HL-60 (cell line): Measurements from ENCODE around the gene TM6SF1.
"Not testable (repeated sequence)": the region's sequence is repeated elsewhere in the genome, so short reads cannot be mapped to it uniquely, and the experiment has no call there.

ENCODE experiments used
- DNase-seq, 2 experiments: peaks; one replicate each; pipeline ENCODE4 v3.0.0-alpha.2; 2010 to 2020; ENCODE audit warnings: low read depth in 1 of 2, low spot score in 1 of 2
- H3K27ac ChIP-seq: fragments of 250-450 bp; sonication (Bioruptor Pico); replicated peaks from 2 replicates; pipeline ENCODE4 v1.5.1; 2020; ENCODE audit warnings: mild to moderate bottlenecking, moderate library complexity
- H3K27me3 ChIP-seq: fragments of 250-450 bp; sonication (Bioruptor Pico); 2 replicates; pipeline ENCODE4 v1.5.1; 2021; ENCODE audit warnings: mild to moderate bottlenecking, moderate library complexity; ENCODE audit not compliant: insufficient read depth, poor library complexity, severe bottlenecking
- H3K4me3 ChIP-seq: replicated peaks from 2 replicates; pipeline ENCODE4 v1.5.1; 2011; ENCODE audit warnings: mild to moderate bottlenecking, control low read depth, low read length; ENCODE audit not compliant: insufficient read depth
- GABPA ChIP-seq: IDR thresholded peaks from 2 replicates; pipeline ENCODE4 v1.6.1; 2012; ENCODE audit warnings: low read depth
- POLR2AphosphoS5 ChIP-seq: IDR thresholded peaks from 2 replicates; pipeline ENCODE4 v1.6.1; 2012; ENCODE audit warnings: low read depth
- SPI1 ChIP-seq: IDR thresholded peaks from 2 replicates; pipeline ENCODE4 v1.6.1; 2012; ENCODE audit warnings: low read depth, mild to moderate bottlenecking, borderline replicate concordance
- TF ChIP-seq, protein P1 (sequence below): IDR thresholded peaks from one replicate; pipeline ENCODE4 v1.5.1; 2011; ENCODE audit warnings: low read length, control low read depth, inconsistent platforms; ENCODE audit not compliant: insufficient read depth
- TF ChIP-seq, protein P2 (sequence below): IDR thresholded peaks from 2 replicates; pipeline ENCODE4 v1.6.1; 2012; ENCODE audit warnings: low read depth; ENCODE audit not compliant: insufficient replicate concordance

TM6SF1 gene

GRCh38 chr15:83068054-83068453, 39.4 kb upstream of the TM6SF1 start:
- no peaks in the 10 kb centered on the region for H3K27me3 ChIP-seq
- H3K4me3 ChIP-seq = no peak overlapping the region
- TF ChIP-seq, protein P1, sequence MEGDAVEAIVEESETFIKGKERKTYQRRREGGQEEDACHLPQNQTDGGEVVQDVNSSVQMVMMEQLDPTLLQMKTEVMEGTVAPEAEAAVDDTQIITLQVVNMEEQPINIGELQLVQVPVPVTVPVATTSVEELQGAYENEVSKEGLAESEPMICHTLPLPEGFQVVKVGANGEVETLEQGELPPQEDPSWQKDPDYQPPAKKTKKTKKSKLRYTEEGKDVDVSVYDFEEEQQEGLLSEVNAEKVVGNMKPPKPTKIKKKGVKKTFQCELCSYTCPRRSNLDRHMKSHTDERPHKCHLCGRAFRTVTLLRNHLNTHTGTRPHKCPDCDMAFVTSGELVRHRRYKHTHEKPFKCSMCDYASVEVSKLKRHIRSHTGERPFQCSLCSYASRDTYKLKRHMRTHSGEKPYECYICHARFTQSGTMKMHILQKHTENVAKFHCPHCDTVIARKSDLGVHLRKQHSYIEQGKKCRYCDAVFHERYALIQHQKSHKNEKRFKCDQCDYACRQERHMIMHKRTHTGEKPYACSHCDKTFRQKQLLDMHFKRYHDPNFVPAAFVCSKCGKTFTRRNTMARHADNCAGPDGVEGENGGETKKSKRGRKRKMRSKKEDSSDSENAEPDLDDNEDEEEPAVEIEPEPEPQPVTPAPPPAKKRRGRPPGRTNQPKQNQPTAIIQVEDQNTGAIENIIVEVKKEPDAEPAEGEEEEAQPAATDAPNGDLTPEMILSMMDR = no peak
- TF ChIP-seq, protein P2, sequence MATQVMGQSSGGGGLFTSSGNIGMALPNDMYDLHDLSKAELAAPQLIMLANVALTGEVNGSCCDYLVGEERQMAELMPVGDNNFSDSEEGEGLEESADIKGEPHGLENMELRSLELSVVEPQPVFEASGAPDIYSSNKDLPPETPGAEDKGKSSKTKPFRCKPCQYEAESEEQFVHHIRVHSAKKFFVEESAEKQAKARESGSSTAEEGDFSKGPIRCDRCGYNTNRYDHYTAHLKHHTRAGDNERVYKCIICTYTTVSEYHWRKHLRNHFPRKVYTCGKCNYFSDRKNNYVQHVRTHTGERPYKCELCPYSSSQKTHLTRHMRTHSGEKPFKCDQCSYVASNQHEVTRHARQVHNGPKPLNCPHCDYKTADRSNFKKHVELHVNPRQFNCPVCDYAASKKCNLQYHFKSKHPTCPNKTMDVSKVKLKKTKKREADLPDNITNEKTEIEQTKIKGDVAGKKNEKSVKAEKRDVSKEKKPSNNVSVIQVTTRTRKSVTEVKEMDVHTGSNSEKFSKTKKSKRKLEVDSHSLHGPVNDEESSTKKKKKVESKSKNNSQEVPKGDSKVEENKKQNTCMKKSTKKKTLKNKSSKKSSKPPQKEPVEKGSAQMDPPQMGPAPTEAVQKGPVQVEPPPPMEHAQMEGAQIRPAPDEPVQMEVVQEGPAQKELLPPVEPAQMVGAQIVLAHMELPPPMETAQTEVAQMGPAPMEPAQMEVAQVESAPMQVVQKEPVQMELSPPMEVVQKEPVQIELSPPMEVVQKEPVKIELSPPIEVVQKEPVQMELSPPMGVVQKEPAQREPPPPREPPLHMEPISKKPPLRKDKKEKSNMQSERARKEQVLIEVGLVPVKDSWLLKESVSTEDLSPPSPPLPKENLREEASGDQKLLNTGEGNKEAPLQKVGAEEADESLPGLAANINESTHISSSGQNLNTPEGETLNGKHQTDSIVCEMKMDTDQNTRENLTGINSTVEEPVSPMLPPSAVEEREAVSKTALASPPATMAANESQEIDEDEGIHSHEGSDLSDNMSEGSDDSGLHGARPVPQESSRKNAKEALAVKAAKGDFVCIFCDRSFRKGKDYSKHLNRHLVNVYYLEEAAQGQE = no peak
- TF ChIP-seq GABPA (no peak), SPI1 (no peak), POLR2AphosphoS5 (no peak)
- no peak overlapping the region for H3K27ac ChIP-seq
- no peak for DNase-seq

DNA sequence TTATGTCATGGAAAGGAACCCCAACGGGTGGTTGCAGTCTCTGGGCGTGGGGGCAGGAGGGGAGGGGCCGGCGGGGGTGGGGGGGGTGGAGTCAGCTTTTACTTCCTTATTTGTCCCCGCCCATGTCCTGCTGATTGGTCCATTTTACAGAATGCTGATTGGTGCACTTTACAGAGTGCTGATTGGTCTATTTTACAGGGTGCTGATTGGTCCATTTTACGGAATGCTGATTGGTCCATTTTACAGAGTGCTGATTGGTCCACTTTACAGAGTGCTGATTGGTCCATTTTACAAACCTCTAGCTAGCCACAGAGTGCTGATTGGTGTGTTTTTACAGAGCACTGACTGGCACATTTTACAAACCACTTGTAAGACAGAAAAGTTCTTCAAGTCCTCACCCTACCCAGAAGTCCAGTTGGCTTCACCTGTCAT, 38.2 kb upstream of the TM6SF1 start:
- H3K27me3 ChIP-seq, H3K4me3 ChIP-seq, H3K27ac ChIP-seq: not testable (repeated sequence)
- peak in 1 of 2 experiments; percentile 38 for DNase-seq

GRCh38 chr15:83077491-83078230, 29.8 kb upstream of the TM6SF1 start:
- no peak for DNase-seq
- no peak overlapping the region for H3K27ac ChIP-seq
- no peaks in the 10 kb centered on the region for H3K27me3 ChIP-seq
- H3K4me3 ChIP-seq = no peak overlapping the region
- no peak for TF ChIP-seq SPI1
- TF ChIP-seq, protein P2 = no peak
- TF ChIP-seq, protein P1 = no peak

GRCh38 chr15:83078712-83079111, 28.7 kb upstream of the TM6SF1 start:
- no peak for TF ChIP-seq SPI1
- TF ChIP-seq, protein P1 = no peak
- H3K27me3 ChIP-seq = no peaks in the 10 kb centered on the region
- no peak overlapping the region for H3K4me3 ChIP-seq
- DNase-seq = no peak
- H3K27ac ChIP-seq = no peak overlapping the region
